SU-DHL-6 (cell line): Measurements from ENCODE around the gene ANXA8.

Source experiments
- H2AFZ ChIP-seq: fragments of 200-600 bp; sonication (generic); 2 replicates; pipeline ENCODE4 v1.6.1; 2014; ENCODE audit warnings: low read depth, mild to moderate bottlenecking, moderate library complexity, mixed read lengths, antibody characterized with exemption, low read length; ENCODE audit not compliant: severe bottlenecking
- H3F3A ChIP-seq: fragments of 200-600 bp; shearing (Covaris generic); 2 replicates; pipeline ENCODE4 v1.6.0; 2016; ENCODE audit warnings: antibody characterized with exemption, mild to moderate bottlenecking; ENCODE audit not compliant: insufficient read depth
- H3K27ac ChIP-seq: fragments of 200-600 bp; sonication (generic); 2 replicates; pipeline ENCODE4 v1.5.1; 2016; ENCODE audit warnings: low read depth, mild to moderate bottlenecking, low read length, moderate library complexity, mixed read lengths
- H3K27me3 ChIP-seq: fragments of 200-600 bp; sonication (generic), shearing (Covaris generic); 2 replicates; pipeline ENCODE4 v1.6.0; 2014; ENCODE audit warnings: mild to moderate bottlenecking, low read length
- H3K36me3 ChIP-seq: fragments of 200-600 bp; sonication (generic); 2 replicates; pipeline ENCODE4 v1.6.1; 2014; ENCODE audit warnings: mild to moderate bottlenecking, low read length, mixed read lengths
- H3K4me2 ChIP-seq: fragments of 300-600, 200-600 bp; shearing (Covaris generic), sonication (generic); 2 replicates; pipeline ENCODE4 v1.6.0; 2014; ENCODE audit warnings: low read length, low read depth, mild to moderate bottlenecking; ENCODE audit not compliant: poor library complexity, severe bottlenecking
- H3K4me3 ChIP-seq: fragments of 200-600 bp; sonication (generic); 2 replicates; pipeline ENCODE4 v1.5.1; 2014; ENCODE audit warnings: antibody characterized with exemption, low read length, mild to moderate bottlenecking, mixed read lengths; ENCODE audit not compliant: insufficient read depth, poor library complexity, severe bottlenecking
- H3K79me2 ChIP-seq: fragments of 200-600 bp; sonication (generic); 2 replicates; pipeline ENCODE4 v1.6.1; 2014; ENCODE audit warnings: mild to moderate bottlenecking, low read length, moderate library complexity; ENCODE audit not compliant: insufficient read depth
- H3K9ac ChIP-seq: fragments of 200-600 bp; sonication (generic); 2 replicates; pipeline ENCODE4 v1.7.0; 2014; ENCODE audit warnings: mild to moderate bottlenecking, low read length
- H3K9me2 ChIP-seq: fragments of 200-600 bp; sonication (generic); replicated peaks from 2 replicates; pipeline ENCODE4 v1.6.1; 2014; ENCODE audit warnings: low read length; ENCODE audit not compliant: insufficient read depth
- H3K9me3 ChIP-seq: fragments of 200-600 bp; sonication (generic); 2 replicates; pipeline ENCODE4 v1.6.1; 2014; ENCODE audit warnings: low read length, mixed read lengths; ENCODE audit not compliant: insufficient read depth
- H4K20me1 ChIP-seq: fragments of 200-600 bp; sonication (generic); 2 replicates; pipeline ENCODE4 v1.6.1; 2014; ENCODE audit warnings: low read depth, mild to moderate bottlenecking, antibody characterized with exemption, low read length, moderate library complexity, mixed read lengths
- CTCF ChIP-seq: fragments of 200-600 bp; sonication (generic); IDR thresholded peaks from one replicate; pipeline ENCODE4 v1.5.1; 2017; ENCODE audit warnings: antibody characterized with exemption, mild to moderate bottlenecking, low read length, moderate library complexity; ENCODE audit not compliant: insufficient read depth, poor library complexity, severe bottlenecking
- EZH2phosphoT487 ChIP-seq: fragments of 200-600 bp; sonication (generic), shearing (Covaris generic); conservative IDR thresholded peaks from 2 replicates; pipeline ENCODE4 v1.6.1; 2018; ENCODE audit warnings: mild to moderate bottlenecking, antibody characterized with exemption, low read length, moderate library complexity, mixed read lengths

The ANXA8 gene

GRCh38 chr10:47435081-47435480 is 48.8 kb downstream of the ANXA8 start:
- no peak for TF ChIP-seq EZH2phosphoT487
- no peak for TF ChIP-seq CTCF
- no peak overlapping the region for H3K27ac ChIP-seq

DNA sequence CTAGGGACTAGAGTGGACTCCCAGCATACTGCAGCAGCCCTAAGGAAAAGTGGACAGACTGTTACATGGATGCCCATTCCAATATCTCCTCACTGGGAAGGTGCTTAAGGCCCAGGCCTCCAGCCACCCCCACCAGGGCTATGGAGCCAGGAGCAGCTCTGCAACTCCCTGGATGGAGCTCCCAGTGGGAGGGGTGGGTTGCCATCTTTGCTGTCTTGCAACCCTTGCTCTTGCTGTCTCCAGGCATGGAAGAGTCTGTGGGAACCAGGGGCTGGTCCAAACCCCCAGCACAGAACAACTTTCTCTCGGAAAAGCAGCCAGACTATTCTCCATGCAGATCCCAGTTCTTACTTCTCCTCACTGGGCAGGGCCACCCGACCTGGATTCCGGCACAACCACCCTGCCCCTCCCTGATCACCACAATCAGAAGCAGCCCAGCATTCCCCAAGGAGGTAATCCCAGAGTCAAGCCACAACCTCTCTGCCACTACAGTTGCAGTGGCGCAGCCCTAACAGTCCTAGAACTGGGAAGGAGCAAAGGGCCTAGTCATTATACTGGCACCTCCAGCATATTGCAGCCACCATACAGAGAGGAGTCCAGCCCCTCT is 58.0 kb downstream of the ANXA8 start:
- H3K27ac ChIP-seq, result no peak overlapping the region
- H3K36me3 ChIP-seq, result no peaks in the 10 kb centered on the region
- H3K27me3 ChIP-seq, result no peaks in the 10 kb centered on the region
- no peak overlapping the region for H2AFZ ChIP-seq
- no peak overlapping the region for H3K9ac ChIP-seq
- H3K4me3 ChIP-seq, result no peak overlapping the region
- H3K4me2 ChIP-seq, result no peak overlapping the region
- no peaks in the 10 kb centered on the region for H3K9me2 ChIP-seq
- no peaks in the 10 kb centered on the region for H3K9me3 ChIP-seq
- H4K20me1 ChIP-seq, result no peaks in the 10 kb centered on the region
- no peaks in the 10 kb centered on the region for H3K79me2 ChIP-seq
- no peak for TF ChIP-seq CTCF
- TF ChIP-seq EZH2phosphoT487, result no peak
- no peaks in the 10 kb centered on the region for H3F3A ChIP-seq

More at GRCh38 chr10:47435081-47435480, 48.8 kb downstream of the ANXA8 start:
- no peaks in the 10 kb centered on the region for H3F3A ChIP-seq
- no peaks in the 10 kb centered on the region for H3K79me2 ChIP-seq
- H2AFZ ChIP-seq, result no peak overlapping the region
- H3K9me3 ChIP-seq, result no peaks in the 10 kb centered on the region
- no peak overlapping the region for H3K4me2 ChIP-seq
- no peaks in the 10 kb centered on the region for H4K20me1 ChIP-seq
- no peaks in the 10 kb centered on the region for H3K9me2 ChIP-seq
- H3K27me3 ChIP-seq, result no peaks in the 10 kb centered on the region
- no peak overlapping the region for H3K9ac ChIP-seq
- no peaks in the 10 kb centered on the region for H3K36me3 ChIP-seq
- H3K4me3 ChIP-seq, result no peak overlapping the region

DNA sequence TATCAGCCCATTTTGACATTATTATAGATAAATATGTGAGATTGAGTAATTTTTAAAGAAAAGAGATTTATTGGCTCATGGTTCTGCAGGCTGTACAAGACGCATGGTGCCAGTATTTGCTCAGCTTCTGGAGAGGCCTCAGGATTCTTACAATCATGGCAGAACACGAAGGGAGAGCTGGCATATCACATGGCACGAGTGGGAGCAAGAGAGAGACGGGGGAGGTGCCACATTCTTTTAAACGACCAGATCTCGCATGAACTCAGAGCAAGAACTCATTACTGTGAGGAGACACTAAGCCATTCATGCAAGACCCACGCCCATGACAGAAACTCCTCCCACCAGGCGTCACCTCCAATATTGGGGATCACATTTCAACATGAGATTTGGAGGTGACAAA is 59.7 kb downstream of the ANXA8 start:
- TF ChIP-seq EZH2phosphoT487 (no peak), CTCF (no peak)
- H3K79me2 ChIP-seq, result no peaks in the 10 kb centered on the region
- no peaks in the 10 kb centered on the region for H3K27me3 ChIP-seq
- H3K4me2 ChIP-seq, result no peak overlapping the region
- H3K9me3 ChIP-seq, result no peaks in the 10 kb centered on the region
- H3K9ac ChIP-seq, result no peak overlapping the region
- H3K9me2 ChIP-seq, result no peaks in the 10 kb centered on the region
- H4K20me1 ChIP-seq, result no peaks in the 10 kb centered on the region
- no peak overlapping the region for H3K4me3 ChIP-seq
- no peak overlapping the region for H2AFZ ChIP-seq
- no peaks in the 10 kb centered on the region for H3F3A ChIP-seq
- no peak overlapping the region for H3K27ac ChIP-seq
- H3K36me3 ChIP-seq, result no peaks in the 10 kb centered on the region
